Measurements from ENCODE around the gene PPIAL4G.
"Not testable (repeated sequence)": the region's sequence is repeated elsewhere in the genome, so short reads cannot be mapped to it uniquely, and the experiment has no call there.

- not testable (repeated sequence) for TF ChIP-seq CTCF, POLR2A (IDR thresholded peaks at IDR 0.05)
Observed at GRCh38 chr1:148522072-148522471, 39.0 kb upstream of the PPIAL4G start.
